ACC112 (cell line): Measurements from ENCODE around the gene LGR6.
"Not testable (repeated sequence)": the region's sequence is repeated elsewhere in the genome, so short reads cannot be mapped to it uniquely, and the experiment has no call there.

Source experiments
- H2AFZ ChIP-seq: fragments of 200-600 bp; sonication (generic); one replicate; pipeline ENCODE4 v1.6.0; 2017; ENCODE audit warnings: antibody characterized with exemption, low read length; ENCODE audit not compliant: unreplicated experiment
- H3K27ac ChIP-seq: fragments of 200-600 bp; sonication (generic); 2 replicates; pipeline ENCODE4 v1.5.1; 2014; ENCODE audit warnings: low read depth, mild to moderate bottlenecking, antibody characterized with exemption, low read length, moderate library complexity
- H3K27me3 ChIP-seq: fragments of 200-600 bp; sonication (generic); 2 replicates; pipeline ENCODE4 v1.6.1; 2014; ENCODE audit warnings: mild to moderate bottlenecking, antibody characterized with exemption, low read length, moderate library complexity, mixed read lengths; ENCODE audit not compliant: insufficient read depth
- H3K36me3 ChIP-seq: fragments of 200-600 bp; sonication (generic); 2 replicates; pipeline ENCODE4 v1.6.1; 2016; ENCODE audit warnings: mild to moderate bottlenecking, antibody characterized with exemption, low read length, moderate library complexity, mixed read lengths; ENCODE audit not compliant: insufficient read depth
- H3K4me1 ChIP-seq: fragments of 200-600 bp; sonication (generic); one replicate; pipeline ENCODE4 v1.6.1; 2016; ENCODE audit warnings: low read length, mixed read lengths; ENCODE audit not compliant: insufficient read depth, unreplicated experiment, control insufficient read depth
- H3K4me3 ChIP-seq: fragments of 200-600 bp; sonication (generic); 2 replicates; pipeline ENCODE4 v1.5.1; 2014; ENCODE audit warnings: mild to moderate bottlenecking, low read depth, low read length
- H3K79me2 ChIP-seq: fragments of 200-600 bp; sonication (generic); one replicate; pipeline ENCODE4 v1.6.0; 2016; ENCODE audit warnings: low read length; ENCODE audit not compliant: control insufficient read depth, unreplicated experiment, insufficient read depth

Gene LGR6

GRCh38 chr1:202235856-202236837 lies 42.5 kb downstream of the LGR6 start:
- peak overlapping the region; percentile 66 for H2AFZ ChIP-seq
- H3K27ac ChIP-seq = peak overlapping the region; percentile 64
- peaks cover 6% of the 10 kb centered on the region; the same call in 1 of the 2 replicates for H3K27me3 ChIP-seq
- peaks cover 14% of the 10 kb centered on the region for H3K4me1 ChIP-seq
- no peaks in the 10 kb centered on the region for H3K79me2 ChIP-seq
- H3K36me3 ChIP-seq = no peaks in the 10 kb centered on the region
- peak overlapping the region; percentile 58 for H3K4me3 ChIP-seq

GRCh38 chr1:202237052-202237451 lies 43.5 kb downstream of the LGR6 start:
- Histone ChIP-seq H3K27me3 (peaks cover 12% of the 10 kb centered on the region), H3K4me1 (peaks cover 14% of the 10 kb centered on the region), H3K36me3 (no peaks in the 10 kb centered on the region), H3K79me2 (no peaks in the 10 kb centered on the region), H3K4me3 (no peak overlapping the region), H2AFZ (no peak overlapping the region), H3K27ac (no peak overlapping the region)

GRCh38 chr1:202238914-202239313 lies 45.3 kb downstream of the LGR6 start:
- no peak overlapping the region for H2AFZ ChIP-seq
- H3K4me3 ChIP-seq = no peak overlapping the region
- peaks cover 23% of the 10 kb centered on the region for H3K27me3 ChIP-seq
- no peaks in the 10 kb centered on the region for H3K36me3 ChIP-seq
- no peaks in the 10 kb centered on the region for H3K79me2 ChIP-seq
- no peak overlapping the region for H3K27ac ChIP-seq
- peaks cover 14% of the 10 kb centered on the region for H3K4me1 ChIP-seq

GRCh38 chr1:202240226-202240625 lies 46.6 kb downstream of the LGR6 start:
- not testable (repeated sequence) for H3K4me3 ChIP-seq, H3K36me3 ChIP-seq, H3K79me2 ChIP-seq, H2AFZ ChIP-seq, H3K27ac ChIP-seq, H3K4me1 ChIP-seq
- H3K27me3 ChIP-seq = peaks cover 23% of the 10 kb centered on the region

GRCh38 chr1:202240956-202241355 lies 47.4 kb downstream of the LGR6 start:
- Histone ChIP-seq H3K79me2 (no peaks in the 10 kb centered on the region), H2AFZ (no peak overlapping the region), H3K36me3 (no peaks in the 10 kb centered on the region), H3K4me3 (no peak overlapping the region), H3K4me1 (peaks cover 3% of the 10 kb centered on the region), H3K27me3 (peaks cover 23% of the 10 kb centered on the region), H3K27ac (no peak overlapping the region)

GRCh38 chr1:202241376-202242079 lies 47.9 kb downstream of the LGR6 start:
- no peak overlapping the region for H3K27ac ChIP-seq
- H3K4me3 ChIP-seq = no peak overlapping the region
- no peaks in the 10 kb centered on the region for H3K36me3 ChIP-seq
- H2AFZ ChIP-seq = no peak overlapping the region
- H3K27me3 ChIP-seq = peaks cover 23% of the 10 kb centered on the region
- H3K79me2 ChIP-seq = no peaks in the 10 kb centered on the region
- no peaks in the 10 kb centered on the region for H3K4me1 ChIP-seq

- Histone ChIP-seq H3K36me3 (no peaks in the 10 kb centered on the region), H3K79me2 (no peaks in the 10 kb centered on the region), H2AFZ (no peak overlapping the region), H3K27ac (no peak overlapping the region), H3K4me3 (no peak overlapping the region), H3K27me3 (peaks cover 27% of the 10 kb centered on the region), H3K4me1 (no peaks in the 10 kb centered on the region)
Observed at GRCh38 chr1:202242080-202242419, 48.5 kb downstream of the LGR6 start.

GRCh38 chr1:202243006-202243405 lies 49.4 kb downstream of the LGR6 start:
- Histone ChIP-seq H3K4me3 (no peak overlapping the region), H3K27me3 (peaks cover 37% of the 10 kb centered on the region), H3K36me3 (no peaks in the 10 kb centered on the region), H3K79me2 (no peaks in the 10 kb centered on the region), H2AFZ (no peak overlapping the region), H3K4me1 (no peaks in the 10 kb centered on the region), H3K27ac (no peak overlapping the region)

- H3K4me1 ChIP-seq = no peaks in the 10 kb centered on the region
- no peaks in the 10 kb centered on the region for H3K79me2 ChIP-seq
- H2AFZ ChIP-seq = no peak overlapping the region
- H3K4me3 ChIP-seq = no peak overlapping the region
- H3K36me3 ChIP-seq = no peaks in the 10 kb centered on the region
- peaks cover 49% of the 10 kb centered on the region for H3K27me3 ChIP-seq
- H3K27ac ChIP-seq = no peak overlapping the region
Observed at GRCh38 chr1:202244841-202245261, 51.3 kb downstream of the LGR6 start.

GRCh38 chr1:202245391-202245790 lies 51.8 kb downstream of the LGR6 start:
- Histone ChIP-seq H2AFZ (no peak overlapping the region), H3K36me3 (no peaks in the 10 kb centered on the region), H3K27ac (no peak overlapping the region), H3K27me3 (peaks cover 52% of the 10 kb centered on the region), H3K4me3 (no peak overlapping the region), H3K79me2 (no peaks in the 10 kb centered on the region), H3K4me1 (no peaks in the 10 kb centered on the region)
